C1 segment of cervical spinal cord (tissue), 14 donors: ENCODE data around the gene ETV5.
"Not testable (repeated sequence)": the region's sequence is repeated elsewhere in the genome, so short reads cannot be mapped to it uniquely, and the experiment has no call there.

Source experiments
- DNase-seq, 14 donors: peaks; one replicate each; lab custom pipeline; 2025; lab: John Stamatoyannopoulos, UW

Gene ETV5

GRCh38 chr3:186025161-186025560 lies 83.7 kb downstream of the ETV5 start:
- no peak for DNase-seq

- peak in 4 of 14 donors; percentile 2 to 56 (median 12) for DNase-seq
These were observed 84.7 kb downstream of the ETV5 start for GRCh38 chr3:186024210-186024609.

- DNase-seq: no peak
These were observed 86.0 kb downstream of the ETV5 start for GRCh38 chr3:186022931-186023330.

DNA sequence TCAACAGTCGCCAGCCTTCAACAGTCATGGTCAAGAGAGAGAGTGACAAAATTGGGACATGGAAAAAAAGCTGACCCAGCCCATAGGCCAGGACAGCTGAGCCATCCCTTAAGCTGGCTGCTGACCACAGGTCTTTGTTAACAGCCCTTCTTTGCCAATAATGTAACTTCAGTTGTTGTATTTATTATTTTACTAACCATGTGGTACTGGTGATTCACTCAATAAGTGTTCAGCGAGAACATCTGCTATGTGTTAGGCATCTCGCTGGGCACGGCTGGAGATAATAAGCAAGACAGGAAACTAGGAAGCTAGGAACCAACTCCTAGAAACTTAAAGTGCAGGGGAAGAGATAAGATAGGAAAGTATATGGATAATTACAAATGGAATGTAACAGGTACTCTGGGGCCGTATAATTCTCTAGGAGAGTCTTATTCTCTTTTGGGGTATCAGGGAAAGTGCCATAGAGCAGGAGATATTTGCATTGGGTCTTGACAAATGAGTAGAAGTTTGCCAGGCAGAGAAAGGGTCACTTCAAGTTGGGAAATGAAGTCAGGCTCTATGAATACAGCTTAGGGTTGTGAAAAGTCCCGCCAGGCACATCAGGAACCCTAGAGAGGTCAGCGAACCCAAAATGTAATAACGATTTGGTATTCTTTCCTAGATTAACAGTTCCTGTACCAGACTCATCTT lies 87.1 kb downstream of the ETV5 start:
- no peak for DNase-seq

GRCh38 chr3:186021250-186021649 lies 87.6 kb downstream of the ETV5 start:
- DNase-seq: not testable (repeated sequence)

- DNase-seq: not testable (repeated sequence)
These were observed 89.6 kb downstream of the ETV5 start for GRCh38 chr3:186019288-186019687.

DNA sequence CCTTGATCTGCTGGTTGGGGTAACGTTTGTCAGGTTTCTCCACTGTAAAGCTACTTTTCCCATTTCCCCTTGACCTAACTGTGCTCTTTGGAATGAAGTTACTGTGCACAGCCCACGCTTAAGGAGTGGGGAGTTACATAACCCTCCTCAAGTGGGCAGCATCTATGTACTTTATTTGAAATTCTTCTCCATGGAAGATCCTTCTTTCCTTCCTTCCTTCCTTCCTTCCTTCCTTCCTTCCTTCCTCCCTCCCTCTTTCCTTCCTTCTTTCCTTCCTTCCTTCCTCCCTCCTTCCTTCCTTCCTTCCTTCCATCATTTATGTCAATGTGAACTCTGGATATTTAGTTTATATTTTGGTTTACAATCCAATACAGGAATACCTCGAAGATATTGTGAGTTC lies 94.0 kb downstream of the ETV5 start:
- no peak for DNase-seq

- no peak for DNase-seq
These were observed 95.6 kb downstream of the ETV5 start for GRCh38 chr3:186013312-186013711.

DNA sequence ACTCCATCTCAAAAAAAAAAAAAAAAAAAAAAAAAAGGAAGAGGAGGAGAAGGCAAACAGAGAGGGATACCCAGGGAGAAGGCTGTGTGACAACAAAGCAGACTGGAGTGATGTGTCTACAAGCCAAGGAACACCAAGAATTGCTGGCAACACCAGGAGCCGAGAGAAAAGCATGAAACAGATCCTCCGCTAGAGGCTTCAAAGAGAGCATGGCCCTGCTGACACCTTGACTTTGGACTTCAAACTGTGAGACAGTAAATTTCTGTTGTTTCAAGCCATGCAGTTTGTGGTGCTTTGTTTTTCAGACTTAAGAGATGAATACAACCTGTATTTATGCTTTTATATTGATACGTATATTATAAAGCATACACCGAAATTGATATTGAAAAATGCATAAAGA lies 96.8 kb downstream of the ETV5 start:
- DNase-seq: no peak

GRCh38 chr3:186004671-186005070 lies 104.2 kb downstream of the ETV5 start:
- DNase-seq: no peak

- DNase-seq: no peak
These were observed 104.7 kb downstream of the ETV5 start for GRCh38 chr3:186004209-186004608.

- DNase-seq: no peak
These were observed 105.3 kb downstream of the ETV5 start for GRCh38 chr3:186003610-186004009.

DNA sequence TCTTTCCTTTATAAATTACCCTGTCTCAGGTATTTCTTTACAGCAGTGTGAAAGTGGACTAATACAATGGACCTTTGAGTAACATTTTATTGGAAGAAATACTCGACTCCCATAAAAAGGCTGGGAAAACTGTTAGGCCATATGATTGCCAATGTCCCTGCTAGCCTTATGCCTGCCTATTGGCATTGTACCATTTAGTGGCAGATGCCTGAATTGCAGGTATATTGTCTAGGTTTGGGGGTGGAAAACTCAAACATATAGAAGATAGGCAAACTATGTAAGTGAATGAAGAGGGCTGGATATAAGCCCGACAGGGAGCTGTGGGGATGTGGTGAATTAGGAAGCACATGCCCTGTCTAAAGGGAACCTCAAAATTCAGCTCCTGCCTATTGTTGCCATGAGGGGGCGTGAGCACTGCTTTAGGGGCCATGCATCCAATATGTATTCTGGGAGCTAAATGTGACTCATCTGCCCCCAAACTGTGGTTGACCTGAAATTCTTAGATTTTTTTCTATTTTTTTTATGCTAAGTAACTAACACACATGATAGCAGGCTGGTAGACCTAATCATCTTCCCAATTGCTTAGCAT lies 105.9 kb downstream of the ETV5 start:
- DNase-seq: no peak

- DNase-seq: no peak
These were observed 107.0 kb downstream of the ETV5 start for GRCh38 chr3:186001842-186002241.

DNA sequence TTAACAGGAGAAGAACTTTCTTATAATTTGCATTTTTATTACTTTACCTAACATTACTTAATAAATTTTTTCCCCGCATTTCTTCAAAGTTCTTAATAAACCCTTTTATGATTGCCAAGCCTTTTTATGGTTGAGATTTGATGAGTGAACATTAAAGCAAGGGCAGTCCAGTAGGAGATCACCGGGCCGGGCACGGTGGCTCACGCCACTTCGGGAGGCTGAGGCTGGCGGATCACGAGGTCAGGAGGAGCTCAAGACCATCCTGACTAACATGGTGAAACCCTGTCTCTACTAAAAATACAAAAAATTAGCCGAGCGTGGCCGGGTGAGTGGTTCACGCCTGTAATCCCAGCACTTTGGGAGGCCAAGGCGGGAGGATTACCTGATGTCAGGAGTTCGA lies 109.7 kb downstream of the ETV5 start:
- no peak for DNase-seq

- no peak for DNase-seq
These were observed 110.8 kb downstream of the ETV5 start for GRCh38 chr3:185998136-185998535.

DNA sequence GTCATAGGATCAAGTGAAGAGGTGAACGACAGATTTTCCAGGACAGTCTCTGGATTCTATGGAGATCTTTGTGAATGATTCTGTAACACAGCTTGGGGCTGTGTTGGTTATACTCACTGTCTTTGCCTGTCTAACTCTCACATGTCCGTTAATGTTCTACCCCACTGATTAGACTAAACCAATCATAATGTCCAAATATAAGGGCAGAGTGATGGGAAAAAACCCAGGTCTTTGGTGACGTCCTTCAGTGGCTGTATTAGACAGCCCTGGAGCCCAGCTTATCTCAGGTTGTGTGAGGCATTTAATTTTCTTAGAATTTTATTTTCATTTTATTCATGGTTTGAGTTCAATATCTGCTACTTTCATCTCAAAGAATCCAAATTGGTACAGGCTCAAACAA lies 111.8 kb downstream of the ETV5 start:
- DNase-seq: no peak
